Trophoblast cell (in vitro differentiated cells and primary cell): ENCODE data around the gene KCNQ1.

Source experiments
- DNase-seq, 2 donors: peaks; one replicate each; pipeline ENCODE4 v3.0.0-alpha.2; 2016
- H2AFZ ChIP-seq: 2 replicates; pipeline ENCODE4 v1.6.1; 2013; ENCODE audit warnings: low read length, moderate library complexity, mild to moderate bottlenecking; ENCODE audit not compliant: insufficient read depth, poor library complexity
- H2AK5ac ChIP-seq: 2 replicates; pipeline ENCODE4 v1.6.1; 2013; ENCODE audit warnings: mild to moderate bottlenecking, low read length
- H2BK120ac ChIP-seq: 2 replicates; pipeline ENCODE4 v1.6.1; 2013; ENCODE audit warnings: low read length, mild to moderate bottlenecking, moderate library complexity; ENCODE audit not compliant: insufficient read depth, poor library complexity
- H2BK12ac ChIP-seq: 2 replicates; pipeline ENCODE4 v1.6.1; 2013; ENCODE audit warnings: mild to moderate bottlenecking, low read length, moderate library complexity
- H2BK5ac ChIP-seq: 2 replicates; pipeline ENCODE4 v1.6.1; 2013; ENCODE audit warnings: low read length, low read depth, moderate library complexity, mild to moderate bottlenecking; ENCODE audit not compliant: poor library complexity
- H3K14ac ChIP-seq: 2 replicates; pipeline ENCODE4 v1.6.1; 2013; ENCODE audit warnings: mild to moderate bottlenecking, low read length
- H3K18ac ChIP-seq: 2 replicates; pipeline ENCODE4 v1.6.1; 2013; ENCODE audit warnings: mild to moderate bottlenecking, low read length
- H3K23ac ChIP-seq: 2 replicates; pipeline ENCODE4 v1.6.1; 2013; ENCODE audit warnings: low read length
- H3K27ac ChIP-seq: 2 replicates; pipeline ENCODE4 v1.5.1; 2013; ENCODE audit warnings: low read depth, mild to moderate bottlenecking, inconsistent platforms, low read length, moderate library complexity
- H3K27me3 ChIP-seq: 2 replicates; pipeline ENCODE4 v1.6.1; 2013; ENCODE audit warnings: inconsistent platforms, mild to moderate bottlenecking, low read length, moderate library complexity; ENCODE audit not compliant: insufficient read depth
- H3K36me3 ChIP-seq, 2 experiments: 1 replicate in 1 of 2; 2 replicates in 1 of 2; pipeline ENCODE4 v1.6.1; 2013; ENCODE audit warnings: low read length in 2 of 2, mild to moderate bottlenecking in 2 of 2, moderate library complexity in 1 of 2; ENCODE audit not compliant: insufficient read depth in 2 of 2, control insufficient read depth in 1 of 2
- H3K4ac ChIP-seq: 2 replicates; pipeline ENCODE4 v1.6.1; 2013; ENCODE audit warnings: low read depth, mild to moderate bottlenecking, low read length, moderate library complexity
- H3K4me1 ChIP-seq, 2 experiments: 1 replicate in 1 of 2; 2 replicates in 1 of 2; pipeline ENCODE4 v1.6.1; 2013; ENCODE audit warnings: low read length in 2 of 2, mild to moderate bottlenecking in 2 of 2, moderate library complexity in 1 of 2; ENCODE audit not compliant: insufficient read depth in 2 of 2, control insufficient read depth in 1 of 2
- H3K4me2 ChIP-seq: 2 replicates; pipeline ENCODE4 v1.6.1; 2013; ENCODE audit warnings: inconsistent platforms, mild to moderate bottlenecking, low read length, moderate library complexity
- H3K4me3 ChIP-seq: 2 replicates; pipeline ENCODE4 v1.5.1; 2013; ENCODE audit warnings: mild to moderate bottlenecking, low read depth, low read length, inconsistent platforms
- H3K79me1 ChIP-seq: one replicate; pipeline ENCODE4 v1.6.1; 2013; ENCODE audit warnings: low read length
- H3K79me2 ChIP-seq: 2 replicates; pipeline ENCODE4 v1.6.1; 2013; ENCODE audit warnings: low read length, mild to moderate bottlenecking; ENCODE audit not compliant: control insufficient read depth, insufficient read depth, poor library complexity
- H3K9ac ChIP-seq: 2 replicates; pipeline ENCODE4 v1.6.1; 2013; ENCODE audit warnings: mild to moderate bottlenecking, low read length
- H3K9me3 ChIP-seq: 2 replicates; pipeline ENCODE4 v1.6.1; 2013; ENCODE audit warnings: low read depth, mild to moderate bottlenecking, control low read depth, inconsistent platforms, low read length; ENCODE audit not compliant: insufficient read depth
- H4K12ac ChIP-seq: 2 replicates; pipeline ENCODE4 v1.6.1; 2013; ENCODE audit warnings: low read depth, mild to moderate bottlenecking, low read length, moderate library complexity
- H4K8ac ChIP-seq: 2 replicates; pipeline ENCODE4 v1.6.1; 2013; ENCODE audit warnings: low read depth, mild to moderate bottlenecking, low read length, moderate library complexity
- H4K91ac ChIP-seq: one replicate; pipeline ENCODE4 v1.6.1; 2013; ENCODE audit warnings: low read depth, mild to moderate bottlenecking, low read length, moderate library complexity
- WGBS: extraction: QIAGEN DNeasy Blood & Tissue Kit; methylation state at CpG from one replicate; pipeline ENCODE4 v1.1.7; 2013; ENCODE audit warnings: missing lambda C conversion rate; ENCODE audit not compliant: insufficient read length, insufficient coverage; ENCODE audit errors: extremely low coverage; 5-methylcytosine and 5-hydroxymethylcytosine counted together

Gene KCNQ1

DNA sequence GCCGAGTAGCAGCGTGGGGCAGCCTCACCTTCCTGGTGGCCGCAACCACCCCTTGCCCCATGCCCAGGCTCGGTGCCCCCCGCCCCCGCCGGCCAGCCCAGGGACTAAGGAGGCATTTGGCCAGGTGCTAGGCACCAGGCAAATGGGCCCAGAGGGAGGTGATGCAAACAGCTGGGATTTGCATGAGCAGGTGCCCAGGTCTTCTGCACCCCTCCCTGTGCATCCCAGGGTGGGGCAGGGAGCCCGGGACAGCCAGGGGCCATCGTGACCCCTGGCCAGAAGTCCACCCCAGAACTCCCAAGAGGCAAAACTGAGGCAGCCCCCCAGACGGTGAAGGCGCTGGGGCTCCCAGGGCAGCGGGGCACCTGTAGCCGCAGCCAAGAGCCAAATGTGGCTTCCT, 18.6 kb upstream of the KCNQ1 start:
- H3K79me2 ChIP-seq = no peaks in the 10 kb centered on the region
- peaks cover 17% of the 10 kb centered on the region for H3K9me3 ChIP-seq
- H4K8ac ChIP-seq = no peak overlapping the region
- H4K91ac ChIP-seq = no peak overlapping the region
- H4K12ac ChIP-seq = no peak overlapping the region
- H3K9ac ChIP-seq = no peak overlapping the region
- H2AFZ ChIP-seq = no peak overlapping the region
- H2BK5ac ChIP-seq = no peak overlapping the region
- H3K36me3 ChIP-seq = no peaks in the 10 kb centered on the region
- no peak overlapping the region for H3K14ac ChIP-seq
- H2BK12ac ChIP-seq = no peak overlapping the region
- WGBS = no CpG with 5 or more reads among the region's 13 CpGs
- no peak overlapping the region for H3K18ac ChIP-seq
- H3K4me2 ChIP-seq = no peak overlapping the region
- no peak overlapping the region for H3K23ac ChIP-seq
- H2BK120ac ChIP-seq = no peak overlapping the region
- H3K4ac ChIP-seq = no peak overlapping the region
- no peak overlapping the region for H3K4me3 ChIP-seq
- H3K79me1 ChIP-seq = no peaks in the 10 kb centered on the region
- no peaks in the 10 kb centered on the region for H3K27me3 ChIP-seq
- no peak for DNase-seq
- no peak overlapping the region for H2AK5ac ChIP-seq
- no peak overlapping the region for H3K27ac ChIP-seq
- H3K4me1 ChIP-seq = no peaks in the 10 kb centered on the region

DNA sequence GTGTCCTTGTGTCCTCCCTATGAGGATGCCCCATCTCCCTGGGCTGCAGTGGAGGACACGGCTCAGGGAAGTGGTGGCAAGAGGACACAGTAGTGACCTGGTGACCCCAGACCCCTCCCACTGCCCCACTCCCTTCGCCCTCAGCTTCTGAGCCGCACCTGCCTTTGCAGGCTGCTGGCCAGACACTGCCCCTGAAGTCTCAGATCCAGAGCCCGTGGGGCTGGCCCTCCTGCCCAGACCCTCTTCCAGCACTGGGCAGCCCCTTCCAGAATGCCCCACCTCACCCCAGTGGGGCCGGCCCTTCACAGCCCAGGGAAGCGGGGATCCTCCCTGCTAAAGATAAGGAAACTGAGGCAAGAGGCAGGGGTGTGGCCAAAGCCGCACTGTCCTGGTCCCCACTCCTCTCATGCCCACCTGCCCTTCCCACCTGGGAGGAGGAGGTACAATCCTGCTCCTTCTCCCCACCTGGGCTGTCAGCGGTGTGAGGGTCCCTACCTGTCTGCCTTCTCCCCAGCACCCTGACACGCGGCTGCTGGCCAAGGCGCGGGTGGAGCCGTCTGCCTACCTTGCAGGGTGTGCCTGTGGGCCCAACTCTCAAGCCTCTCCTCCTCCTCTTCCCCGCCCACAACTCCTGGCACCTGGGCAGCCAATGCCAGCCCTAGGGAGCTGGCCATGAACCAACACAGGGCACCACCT, 17.8 kb upstream of the KCNQ1 start:
- WGBS = no CpG with 5 or more reads among the region's 14 CpGs
- Histone ChIP-seq H2BK12ac (no peak overlapping the region), H3K4me2 (no peak overlapping the region), H2AFZ (no peak overlapping the region), H4K8ac (no peak overlapping the region), H3K4me1 (no peaks in the 10 kb centered on the region), H4K12ac (no peak overlapping the region), H3K4me3 (no peak overlapping the region), H3K18ac (no peak overlapping the region), H3K9ac (no peak overlapping the region), H3K23ac (no peak overlapping the region), H3K79me1 (no peaks in the 10 kb centered on the region), H4K91ac (no peak overlapping the region), H2BK5ac (no peak overlapping the region), H2AK5ac (no peak overlapping the region), H3K9me3 (peaks cover 17% of the 10 kb centered on the region), H3K14ac (no peak overlapping the region), H3K79me2 (no peaks in the 10 kb centered on the region), H3K36me3 (no peaks in the 10 kb centered on the region), H2BK120ac (no peak overlapping the region), H3K27me3 (no peaks in the 10 kb centered on the region), H3K27ac (no peak overlapping the region), H3K4ac (no peak overlapping the region)
- no peak for DNase-seq

DNA sequence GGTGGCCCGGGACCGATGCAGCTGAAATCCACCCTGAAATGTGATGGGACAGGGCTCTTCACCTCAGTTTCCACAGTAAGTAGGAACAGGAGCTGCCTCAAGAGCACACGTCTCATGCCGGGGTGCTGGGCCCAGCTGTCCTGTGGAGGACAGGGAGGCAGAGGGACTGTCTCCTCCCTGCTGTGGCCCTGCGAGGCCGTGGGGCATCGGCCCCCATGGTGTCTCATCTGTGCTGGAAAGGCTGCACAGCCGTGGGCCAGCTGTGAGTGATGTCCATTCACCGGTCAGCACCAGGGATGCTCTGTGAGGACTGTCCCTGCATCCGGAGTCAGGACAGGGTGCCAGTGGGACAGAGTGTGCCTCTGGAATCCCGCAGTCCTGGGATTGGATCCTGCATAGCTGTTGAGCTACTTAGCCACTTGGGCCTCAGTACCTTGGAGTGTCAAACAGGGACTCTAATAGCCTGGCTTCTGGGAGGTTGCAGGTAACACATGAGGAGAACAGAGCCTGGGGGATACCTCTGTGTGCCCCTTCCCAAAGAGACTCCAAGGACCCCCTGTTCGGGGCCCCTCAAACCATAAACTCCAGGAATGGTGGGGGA, 17.0 kb upstream of the KCNQ1 start:
- H3K79me2 ChIP-seq = no peaks in the 10 kb centered on the region
- H4K8ac ChIP-seq = no peak overlapping the region
- WGBS = no CpG with 5 or more reads among the region's 12 CpGs

DNA sequence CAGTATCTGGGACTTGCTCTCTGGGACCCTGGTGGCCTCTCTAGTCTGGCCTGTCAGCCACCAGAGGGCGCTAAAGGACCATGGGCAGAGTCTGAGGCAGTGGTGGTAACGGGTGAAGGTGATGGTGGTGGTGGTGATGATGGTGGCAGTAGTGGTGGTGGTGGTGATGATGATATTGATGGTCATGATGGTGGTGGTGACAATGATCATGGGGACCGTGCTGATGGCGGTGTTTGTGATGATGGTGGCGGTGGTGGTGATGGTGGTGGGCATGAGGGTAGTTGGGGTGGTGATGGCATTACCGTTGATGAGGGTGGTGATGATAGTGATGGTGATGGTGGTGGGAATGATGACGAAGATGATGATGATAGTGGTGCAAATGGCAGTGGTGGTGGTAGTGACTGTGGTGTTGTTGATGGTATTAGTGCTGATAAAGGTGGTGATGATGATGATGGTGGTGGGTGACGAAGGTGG, 16.4 kb upstream of the KCNQ1 start:
- Histone ChIP-seq H3K23ac (no peak overlapping the region), H2BK120ac (no peak overlapping the region), H3K27ac (no peak overlapping the region), H3K4ac (no peak overlapping the region), H3K14ac (no peak overlapping the region), H3K9ac (no peak overlapping the region), H2BK5ac (no peak overlapping the region), H3K4me2 (no peak overlapping the region), H3K79me2 (no peaks in the 10 kb centered on the region), H4K8ac (no peak overlapping the region), H2AFZ (no peak overlapping the region), H3K36me3 (no peaks in the 10 kb centered on the region), H4K91ac (no peak overlapping the region), H4K12ac (no peak overlapping the region), H3K4me1 (no peaks in the 10 kb centered on the region), H3K79me1 (no peaks in the 10 kb centered on the region), H2BK12ac (no peak overlapping the region), H2AK5ac (no peak overlapping the region), H3K4me3 (peak overlapping the region; percentile 53), H3K18ac (no peak overlapping the region), H3K9me3 (peaks cover 17% of the 10 kb centered on the region), H3K27me3 (no peaks in the 10 kb centered on the region)
- peak; percentile 17 to 64 for DNase-seq
- 80% methylated on average over 1 of the region's 8 CpGs for WGBS

More for the DNA sequence above, 17.0 kb upstream of the KCNQ1 start:
- Histone ChIP-seq H3K23ac (no peak overlapping the region), H3K4ac (no peak overlapping the region), H3K27ac (no peak overlapping the region), H3K9me3 (peaks cover 17% of the 10 kb centered on the region), H3K27me3 (no peaks in the 10 kb centered on the region), H3K18ac (no peak overlapping the region), H2BK5ac (no peak overlapping the region), H3K36me3 (no peaks in the 10 kb centered on the region), H3K14ac (no peak overlapping the region), H2BK12ac (no peak overlapping the region), H3K9ac (no peak overlapping the region), H3K4me2 (no peak overlapping the region), H3K4me1 (no peaks in the 10 kb centered on the region), H2AFZ (no peak overlapping the region), H4K91ac (no peak overlapping the region), H2AK5ac (no peak overlapping the region), H3K79me1 (no peaks in the 10 kb centered on the region), H2BK120ac (no peak overlapping the region), H4K12ac (no peak overlapping the region), H3K4me3 (no peak overlapping the region)
- no peak for DNase-seq
